Stimulated activated CD4-positive, alpha-beta T cell treated with anti-CD3 and anti-CD28 coated beads, Interleukin-12 subunit alpha, Interleukin-12 subunit beta, amount 100 ng/mL, for 48 hours (primary cell): ENCODE measurements around the gene CEP152.
"Not testable (repeated sequence)": the region's sequence is repeated elsewhere in the genome, so short reads cannot be mapped to it uniquely, and the experiment has no call there.

ENCODE experiments used
- DNase-seq, 3 donors: peaks; one replicate each; pipeline ENCODE4 v3.0.0-alpha.2; 2020; ENCODE audit warnings: low read depth in 2 of 3, low spot score in 1 of 3

The CEP152 gene, protein sequence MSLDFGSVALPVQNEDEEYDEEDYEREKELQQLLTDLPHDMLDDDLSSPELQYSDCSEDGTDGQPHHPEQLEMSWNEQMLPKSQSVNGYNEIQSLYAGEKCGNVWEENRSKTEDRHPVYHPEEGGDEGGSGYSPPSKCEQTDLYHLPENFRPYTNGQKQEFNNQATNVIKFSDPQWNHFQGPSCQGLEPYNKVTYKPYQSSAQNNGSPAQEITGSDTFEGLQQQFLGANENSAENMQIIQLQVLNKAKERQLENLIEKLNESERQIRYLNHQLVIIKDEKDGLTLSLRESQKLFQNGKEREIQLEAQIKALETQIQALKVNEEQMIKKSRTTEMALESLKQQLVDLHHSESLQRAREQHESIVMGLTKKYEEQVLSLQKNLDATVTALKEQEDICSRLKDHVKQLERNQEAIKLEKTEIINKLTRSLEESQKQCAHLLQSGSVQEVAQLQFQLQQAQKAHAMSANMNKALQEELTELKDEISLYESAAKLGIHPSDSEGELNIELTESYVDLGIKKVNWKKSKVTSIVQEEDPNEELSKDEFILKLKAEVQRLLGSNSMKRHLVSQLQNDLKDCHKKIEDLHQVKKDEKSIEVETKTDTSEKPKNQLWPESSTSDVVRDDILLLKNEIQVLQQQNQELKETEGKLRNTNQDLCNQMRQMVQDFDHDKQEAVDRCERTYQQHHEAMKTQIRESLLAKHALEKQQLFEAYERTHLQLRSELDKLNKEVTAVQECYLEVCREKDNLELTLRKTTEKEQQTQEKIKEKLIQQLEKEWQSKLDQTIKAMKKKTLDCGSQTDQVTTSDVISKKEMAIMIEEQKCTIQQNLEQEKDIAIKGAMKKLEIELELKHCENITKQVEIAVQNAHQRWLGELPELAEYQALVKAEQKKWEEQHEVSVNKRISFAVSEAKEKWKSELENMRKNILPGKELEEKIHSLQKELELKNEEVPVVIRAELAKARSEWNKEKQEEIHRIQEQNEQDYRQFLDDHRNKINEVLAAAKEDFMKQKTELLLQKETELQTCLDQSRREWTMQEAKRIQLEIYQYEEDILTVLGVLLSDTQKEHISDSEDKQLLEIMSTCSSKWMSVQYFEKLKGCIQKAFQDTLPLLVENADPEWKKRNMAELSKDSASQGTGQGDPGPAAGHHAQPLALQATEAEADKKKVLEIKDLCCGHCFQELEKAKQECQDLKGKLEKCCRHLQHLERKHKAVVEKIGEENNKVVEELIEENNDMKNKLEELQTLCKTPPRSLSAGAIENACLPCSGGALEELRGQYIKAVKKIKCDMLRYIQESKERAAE (N-terminal part only)

DNA sequence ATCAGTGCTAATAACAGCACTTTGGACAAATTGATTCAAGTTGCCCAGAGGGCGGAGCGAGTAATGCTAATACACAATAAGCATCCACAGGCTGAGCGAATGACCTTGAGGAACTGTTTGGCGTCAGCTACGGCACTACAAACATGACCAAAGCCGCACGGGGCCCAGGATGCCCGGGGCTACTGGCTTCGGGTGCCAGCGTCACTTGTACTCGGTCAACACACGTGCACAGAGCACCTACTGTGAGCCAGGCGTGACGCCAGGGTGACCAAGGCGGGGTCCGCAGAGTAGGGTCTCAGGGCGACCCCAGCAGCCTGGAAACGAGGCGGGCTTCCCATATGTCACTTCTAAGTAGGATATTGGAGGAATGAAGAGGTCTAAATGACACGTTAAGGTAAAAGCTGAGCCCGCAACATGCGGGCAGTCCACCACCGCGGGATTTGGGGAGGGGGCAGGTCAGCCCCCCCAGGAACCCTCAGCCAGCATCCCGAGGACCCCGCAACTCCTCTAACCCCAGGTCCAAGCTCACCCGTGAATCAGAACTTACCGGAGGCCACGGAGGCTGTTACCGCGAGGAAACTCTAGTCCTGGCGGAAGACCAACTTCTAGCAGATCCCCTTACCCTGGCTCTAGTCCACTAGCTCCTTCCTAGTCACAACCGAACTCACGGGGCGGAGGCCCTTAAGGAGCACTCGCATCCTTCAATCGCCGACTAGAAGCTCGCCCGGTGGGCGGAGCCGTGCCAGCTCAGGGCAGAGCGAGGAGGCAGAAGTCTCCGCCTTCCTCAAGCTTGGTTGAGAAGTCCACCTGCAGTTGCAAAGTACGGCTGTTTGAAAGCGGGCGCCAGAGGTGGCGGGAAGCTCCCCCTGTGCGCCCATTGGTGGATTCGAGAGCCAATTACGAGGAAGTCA is at the start of gene CEP152:
CEP152 (minus strand) TSS at position 656 of the 911 bp plus-strand sequence. CDS start 5,420 bp downstream, outside the sequence.
- DNase-seq, result peak; percentile 96 to 97 (median 96)

DNA sequence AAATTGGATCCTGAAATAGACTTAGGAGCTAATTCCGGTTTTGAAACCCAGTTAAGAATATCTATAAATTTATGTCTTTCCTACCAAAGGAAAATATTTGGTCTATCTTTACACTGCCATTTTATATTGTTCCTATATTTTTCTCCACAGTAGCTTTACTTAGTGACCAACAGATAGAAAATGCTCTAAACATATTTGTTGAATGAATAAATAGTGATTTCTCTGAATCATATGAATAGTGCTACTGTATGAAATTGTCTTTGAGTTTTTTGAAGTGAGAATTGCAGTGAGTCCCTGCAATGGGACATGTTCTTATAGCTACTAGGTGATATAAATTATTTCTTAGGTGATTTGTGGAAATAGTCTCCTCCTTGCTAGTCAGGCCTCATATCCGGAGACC is 48.6 kb upstream of the CEP152 start:
- DNase-seq, result no peak

DNA sequence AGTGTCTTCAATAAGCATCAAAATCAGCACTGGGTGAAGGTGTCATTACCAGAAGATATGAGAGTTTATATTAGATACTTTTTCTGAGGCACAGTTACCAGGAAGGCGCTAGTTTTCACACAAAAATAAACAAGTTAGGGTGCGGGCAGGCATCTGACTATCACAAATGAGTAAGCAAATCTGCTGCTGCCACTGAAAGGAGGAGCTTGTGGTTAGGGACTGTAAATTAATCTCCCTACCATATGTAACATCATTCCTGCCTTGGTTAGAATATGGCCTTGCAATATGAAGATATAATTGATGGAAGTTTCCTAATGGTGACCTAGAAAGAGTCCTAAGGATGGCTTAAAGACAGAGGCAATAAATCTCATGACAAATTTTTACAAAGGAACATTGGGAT is 47.5 kb upstream of the CEP152 start:
- no peak for DNase-seq

DNA sequence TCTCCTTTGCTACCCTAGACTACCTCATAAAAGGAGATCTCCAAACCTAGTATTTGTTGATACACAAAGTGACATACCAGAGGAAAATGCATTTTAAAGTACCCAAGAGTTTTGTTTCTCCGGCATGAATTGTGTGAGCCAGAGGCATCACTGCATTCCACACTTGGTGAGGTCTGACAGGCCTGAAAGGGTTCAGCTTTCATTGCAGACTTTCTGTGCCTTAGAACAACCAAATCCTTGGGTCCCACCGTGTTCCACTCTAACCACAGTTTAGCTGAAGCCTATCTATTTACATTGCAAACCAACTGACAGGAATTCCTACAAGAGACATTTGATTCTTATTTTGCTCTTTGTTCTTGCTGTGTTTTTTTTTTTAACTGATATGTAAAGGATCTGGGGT is 46.1 kb upstream of the CEP152 start:
- no peak for DNase-seq

DNA sequence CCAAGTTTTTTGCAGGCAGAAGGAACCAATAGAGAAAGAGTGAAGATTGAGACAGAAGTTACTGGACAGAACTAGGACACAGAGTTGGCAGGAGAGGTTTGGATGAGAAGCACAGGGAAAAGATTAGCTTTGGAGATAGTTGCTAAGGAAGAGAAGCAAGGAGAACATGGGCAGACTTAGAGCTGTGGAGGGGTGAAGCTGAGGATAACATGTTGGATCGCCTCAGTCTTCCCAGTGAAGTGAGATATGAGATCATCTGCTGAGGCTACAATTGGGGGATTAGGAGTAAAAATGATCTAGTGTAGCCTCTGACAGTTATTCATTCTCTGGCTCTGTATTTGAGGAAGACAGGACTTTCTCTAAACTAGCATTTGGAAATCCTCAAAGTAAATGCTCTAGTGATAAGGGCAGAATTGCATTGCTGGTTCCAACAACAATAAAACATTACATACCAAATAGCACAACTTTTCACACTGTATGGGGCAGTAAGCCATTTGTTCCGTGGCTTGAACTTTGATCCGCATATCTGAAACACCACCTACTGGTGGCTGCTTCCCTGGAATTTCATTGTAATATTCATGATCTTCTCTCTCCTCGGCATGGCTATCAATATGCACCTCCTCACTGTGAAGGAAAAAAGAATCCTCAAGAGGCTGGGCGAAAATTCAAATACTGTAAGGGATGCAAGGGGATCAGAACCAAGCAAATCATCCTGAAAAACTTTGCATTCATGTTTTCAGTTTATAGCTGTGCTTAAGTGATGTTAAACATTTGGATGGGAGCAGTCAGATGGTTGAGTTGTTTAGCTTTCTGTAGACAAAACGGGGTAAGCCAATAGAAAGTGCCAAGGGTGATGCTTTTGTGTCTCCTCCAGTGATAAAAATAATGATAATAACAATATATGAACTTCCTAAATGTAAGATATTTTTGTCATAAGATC is 44.9 kb upstream of the CEP152 start:
- DNase-seq, result no peak

DNA sequence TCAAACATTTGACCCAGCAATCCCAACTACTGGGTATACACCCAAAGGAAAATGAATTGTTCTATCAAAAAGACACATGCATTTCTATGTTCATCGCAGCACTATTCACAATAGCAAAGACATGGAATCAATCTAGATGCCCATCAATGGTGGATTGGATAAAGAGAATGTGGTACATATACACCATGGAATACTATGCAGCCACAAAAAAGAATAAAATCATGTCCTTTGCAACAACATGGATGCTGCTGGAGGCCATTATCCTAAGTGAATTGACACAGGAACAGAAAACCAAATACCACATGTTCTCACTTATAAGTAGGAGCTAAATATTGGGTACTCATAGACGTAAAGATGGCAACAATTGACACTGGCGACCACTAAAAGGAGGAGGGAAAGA is 43.6 kb upstream of the CEP152 start:
- not testable (repeated sequence) for DNase-seq

DNA sequence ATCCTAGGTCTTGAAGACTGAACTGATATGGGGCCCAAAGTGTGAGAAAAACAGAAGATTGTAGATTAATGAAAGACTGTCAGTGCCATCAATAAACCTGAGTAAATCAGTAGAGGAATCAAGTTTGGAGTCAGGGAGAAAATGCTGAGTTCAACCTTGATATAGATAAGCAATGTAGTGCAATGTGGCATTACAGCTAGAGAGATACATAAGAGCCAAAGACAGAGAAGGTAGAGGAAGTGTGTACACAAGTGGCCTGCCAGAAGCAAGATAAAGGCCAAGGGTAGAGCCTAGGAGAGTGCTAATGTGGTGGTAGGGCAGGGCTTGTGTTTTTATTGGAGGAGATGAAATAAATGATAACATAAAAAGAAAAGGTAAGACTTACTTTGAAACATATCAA is 41.1 kb upstream of the CEP152 start:
- DNase-seq, result no peak

DNA sequence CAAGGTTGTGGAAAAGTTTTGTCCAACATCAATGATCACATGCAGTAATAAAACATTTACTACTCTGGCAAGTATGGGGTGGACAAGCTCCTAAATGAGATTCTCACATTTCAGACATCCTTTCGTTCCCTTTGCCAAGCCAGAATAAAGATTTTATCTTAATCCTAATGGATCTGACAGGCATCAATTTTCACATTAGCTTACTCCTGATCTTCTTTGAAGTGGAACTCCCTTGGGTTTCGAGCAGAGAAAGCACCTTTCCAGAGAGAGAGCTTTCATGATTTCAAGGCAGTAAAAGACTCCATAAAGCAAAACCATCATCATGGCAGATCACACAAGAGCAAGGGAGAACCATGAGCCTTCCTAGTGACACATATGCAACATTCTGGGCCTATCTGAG is 39.8 kb upstream of the CEP152 start:
- no peak for DNase-seq

DNA sequence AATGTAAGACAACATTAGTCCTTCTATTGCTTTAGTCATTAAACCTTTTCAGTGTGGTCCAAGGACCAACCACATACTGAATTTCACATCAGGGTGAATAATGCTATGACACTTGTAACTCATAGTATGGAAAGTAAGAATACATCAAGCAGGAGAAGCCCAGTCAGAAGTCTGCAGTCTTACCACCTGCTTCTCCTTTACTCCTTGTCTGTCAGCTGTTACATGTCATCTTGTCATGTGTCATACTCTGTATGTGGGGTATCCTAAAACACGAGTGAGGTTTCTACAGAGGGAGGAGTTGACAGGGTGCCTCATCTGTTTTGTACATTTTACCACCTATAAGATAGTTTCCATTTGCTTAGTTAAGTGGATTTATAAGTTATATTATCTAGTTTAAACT is 34.3 kb upstream of the CEP152 start:
- no peak for DNase-seq

DNA sequence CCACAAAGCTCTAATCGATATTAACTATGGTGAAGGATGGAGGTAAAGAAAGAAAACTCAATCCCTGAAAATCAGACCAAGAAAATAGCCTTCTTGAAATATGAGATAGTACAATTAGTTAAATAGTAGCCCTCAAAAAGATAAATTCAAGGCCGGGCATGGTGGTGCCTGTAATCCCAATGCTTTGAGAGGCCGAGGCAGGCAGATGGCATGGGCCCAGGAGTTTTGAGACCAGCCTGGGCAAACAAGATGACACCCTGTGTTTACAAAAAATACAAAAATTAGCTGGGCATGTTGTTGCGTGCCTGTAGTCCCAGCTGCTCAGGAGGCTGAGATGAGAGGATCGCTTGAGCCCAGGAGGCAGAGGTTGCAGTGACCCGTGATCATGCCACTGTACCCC is 31.6 kb upstream of the CEP152 start:
- DNase-seq, result no peak

DNA sequence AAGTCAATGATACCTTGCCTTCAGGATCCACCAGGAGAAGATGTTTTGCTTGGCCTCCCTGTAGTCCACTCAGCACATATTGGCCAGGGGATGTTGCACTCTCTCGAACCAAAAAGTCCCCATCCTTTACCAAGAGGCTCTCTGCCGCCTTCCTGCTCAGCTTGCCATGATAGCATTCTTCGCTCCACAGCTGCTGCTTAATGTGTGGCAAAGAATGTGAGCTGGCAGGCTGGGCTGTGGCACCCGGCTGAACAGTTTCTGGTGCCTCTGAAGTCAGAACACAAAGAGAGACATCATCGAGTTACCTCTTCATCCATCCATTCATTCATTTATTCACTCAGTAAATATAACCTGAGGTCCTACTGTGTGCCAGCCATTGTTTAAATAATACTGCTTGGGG is 23.9 kb upstream of the CEP152 start:
- DNase-seq, result no peak

DNA sequence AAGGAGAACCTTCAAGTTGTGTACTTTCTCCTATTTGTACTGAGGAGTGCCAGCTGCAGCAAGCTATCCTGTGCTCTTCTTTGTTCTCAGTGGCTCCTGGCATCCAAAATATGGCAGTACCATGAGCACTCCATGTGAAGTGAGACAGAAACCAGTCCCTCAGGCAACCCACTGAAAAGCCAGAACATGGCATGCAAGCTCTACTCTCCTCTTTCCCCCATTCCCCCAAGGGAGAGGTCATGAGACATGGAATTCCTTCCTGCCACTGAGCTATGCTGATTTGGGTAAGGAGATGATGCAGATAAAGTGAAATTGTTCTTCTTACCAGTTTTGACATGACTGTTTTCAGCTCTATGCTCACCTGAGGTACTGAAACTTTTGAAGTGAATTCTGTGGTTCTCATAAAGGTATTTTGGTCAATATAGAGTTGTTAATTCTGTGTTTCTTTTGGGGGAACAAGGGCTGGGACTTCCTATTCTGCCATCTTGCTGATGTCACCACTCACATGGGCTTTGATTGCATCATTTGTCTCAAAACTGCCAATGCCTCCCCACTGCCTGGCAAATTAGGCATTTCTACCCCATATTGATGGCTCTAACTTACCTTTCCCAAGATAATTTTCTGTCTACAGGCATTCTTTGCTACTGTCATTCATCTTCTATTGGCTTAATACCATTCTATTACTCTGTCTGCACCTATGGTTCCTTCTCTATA is 22.8 kb upstream of the CEP152 start:
- DNase-seq, result no peak

DNA sequence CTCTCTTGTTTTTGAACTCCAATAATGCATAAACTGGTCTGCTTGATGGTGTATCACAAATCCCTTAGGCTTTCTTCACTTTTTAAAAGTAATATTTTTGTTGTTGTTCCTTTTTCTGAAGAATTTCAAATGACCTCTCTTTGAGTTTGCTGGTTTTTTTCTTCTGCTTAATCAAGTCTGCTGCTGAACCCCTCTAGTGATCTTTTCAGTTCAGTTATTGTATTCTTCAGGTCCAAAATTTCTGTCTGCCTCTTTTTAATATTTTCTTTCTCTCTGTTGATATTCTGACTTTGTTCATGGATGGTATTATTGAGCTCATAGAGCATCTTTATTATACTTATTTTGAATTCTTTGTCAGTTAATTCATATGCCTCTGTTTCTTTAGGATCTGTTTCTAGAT is 21.8 kb upstream of the CEP152 start:
- no peak for DNase-seq

DNA sequence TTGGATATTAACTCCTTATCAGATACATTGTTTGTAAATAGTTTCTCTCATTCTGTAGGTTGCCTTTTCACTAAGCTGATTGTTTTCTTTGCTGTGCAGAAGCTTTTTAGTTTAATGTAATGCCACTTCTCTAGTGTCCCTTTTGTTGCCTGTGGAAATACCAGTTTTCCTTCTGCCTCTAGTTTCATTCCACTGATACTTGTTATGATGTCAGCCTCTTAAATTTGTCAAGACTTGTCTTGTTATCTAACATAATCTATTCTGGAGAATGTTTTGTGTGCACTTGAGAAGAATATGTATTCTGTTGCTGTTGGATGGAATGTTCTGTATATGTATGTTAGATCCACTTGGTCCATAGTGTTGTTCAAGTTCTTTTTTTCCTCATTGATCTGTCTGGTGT is 18.0 kb upstream of the CEP152 start:
- no peak for DNase-seq

DNA sequence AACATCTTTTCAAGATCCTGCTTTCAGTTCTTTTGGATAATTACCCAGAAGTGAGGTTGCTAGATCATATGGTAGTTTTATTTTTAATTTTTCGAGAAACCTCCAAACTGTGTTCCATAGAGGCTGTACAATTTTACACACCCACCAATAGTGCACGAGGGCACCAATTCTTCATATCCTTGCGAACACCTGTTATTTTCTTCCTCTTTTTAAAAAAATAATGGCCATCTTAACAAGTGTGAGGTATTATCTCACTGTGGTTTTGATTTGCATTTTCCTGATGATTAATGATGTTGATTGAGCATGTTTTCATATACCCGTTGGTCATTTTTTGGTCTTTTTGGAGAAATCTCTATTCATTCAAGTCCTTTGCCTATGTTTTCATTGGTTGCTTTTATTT is 17.6 kb upstream of the CEP152 start:
- DNase-seq, result no peak

DNA sequence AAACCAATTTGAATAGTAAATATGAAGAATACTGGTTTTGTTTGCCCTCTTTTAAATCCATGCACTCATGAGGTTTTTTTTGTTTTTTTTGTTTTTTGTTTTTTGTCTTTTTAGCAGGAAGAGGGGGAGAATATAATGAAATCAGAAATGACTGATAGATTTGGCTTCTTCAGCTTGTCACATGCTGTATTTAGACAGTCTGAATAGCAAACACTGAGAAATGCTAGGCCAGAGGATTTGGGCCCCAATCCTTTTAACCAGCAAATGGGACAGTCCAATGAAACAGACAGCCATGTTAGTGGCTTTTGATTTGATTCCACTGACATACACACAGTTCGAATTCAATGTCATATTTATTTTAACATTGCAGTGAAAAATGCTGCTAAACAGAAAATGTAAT is 14.2 kb upstream of the CEP152 start:
- DNase-seq, result no peak

DNA sequence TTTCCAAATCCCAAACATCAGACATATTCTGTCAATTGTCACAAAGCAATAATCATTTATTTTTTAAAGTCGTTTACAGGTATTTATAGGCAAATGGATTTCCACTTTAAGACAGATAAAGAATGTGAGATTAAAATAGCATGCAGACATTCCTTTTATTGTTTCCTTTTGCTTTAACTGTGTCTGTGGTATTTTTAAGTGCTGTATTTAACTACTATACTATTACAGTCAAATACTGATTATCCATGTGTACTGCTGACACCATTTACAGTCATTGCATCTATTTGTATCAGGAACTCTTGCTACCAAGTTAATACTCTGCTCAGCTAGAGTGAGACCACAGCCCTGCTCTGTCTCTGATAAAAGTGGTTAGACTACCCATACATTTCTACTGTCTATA is 12.8 kb upstream of the CEP152 start:
- DNase-seq, result no peak

DNA sequence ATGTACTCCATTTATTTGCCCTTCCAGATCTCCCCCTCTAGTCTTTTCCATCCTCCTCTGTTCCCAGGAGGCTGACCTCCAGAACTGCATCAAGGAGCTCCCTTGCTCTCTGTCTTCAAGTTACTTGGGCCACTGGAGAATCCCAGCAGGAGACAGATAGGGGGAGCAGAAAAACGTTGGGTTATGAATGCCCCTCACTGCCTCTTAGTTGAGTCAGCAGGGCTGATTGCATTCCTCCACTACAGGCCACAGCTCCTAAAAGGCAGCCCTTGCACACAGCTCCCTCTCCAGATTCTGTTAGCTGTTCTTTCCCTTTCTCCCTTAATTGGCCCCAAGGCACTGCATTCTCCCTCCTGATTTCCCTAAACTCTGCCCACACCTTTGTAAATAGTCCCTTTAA is 12.4 kb upstream of the CEP152 start:
- DNase-seq, result no peak

DNA sequence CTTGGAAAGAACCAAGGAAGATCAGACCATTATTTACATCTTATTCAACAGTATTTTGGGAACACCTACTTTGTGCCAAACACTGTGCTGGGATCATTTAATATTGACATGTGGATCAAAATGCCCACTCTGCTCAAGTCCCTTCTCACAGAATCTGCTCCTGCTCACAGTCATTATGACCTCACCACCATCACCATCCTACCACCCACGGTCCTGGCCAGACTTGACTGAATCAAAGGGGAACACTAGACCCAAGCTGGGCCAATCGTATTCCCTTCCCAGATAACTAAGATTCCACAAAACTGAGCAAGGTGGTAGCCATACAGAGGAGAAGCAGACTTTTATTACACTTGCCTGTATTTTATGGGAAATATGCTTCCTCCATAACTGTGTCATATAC is 3.4 kb upstream of the CEP152 start:
- DNase-seq, result no peak
